ENCODE measurements around the gene YWHAB.

- TF ChIP-seq POLR2AphosphoS5 (IDR thresholded peaks at IDR 0.05; ENCODE audit: low read depth, low read length): no peak
- TF ChIP-seq CTCF (IDR thresholded peaks at IDR 0.05): no peak
- TF ChIP-seq REST (IDR thresholded peaks at IDR 0.05; ENCODE audit: insufficient read depth in 1 of 2, low read depth in 2 of 2, low read length in 1 of 2): no peak
- TF ChIP-seq TCF7L2 (IDR thresholded peaks at IDR 0.05; ENCODE audit: low read depth, low read length): no peak
These were observed 63.0 kb downstream of the YWHAB start for GRCh38 chr20:44948513-44948912.
